Psoas muscle (tissue), 8 donors: ENCODE data around the gene RIN1. TPM values are rescaled to one million over a fixed set of nuclear protein-coding genes. Genes with fewer than 3 reads are reported as not detected.

Experiments used
- ATAC-seq, 4 donors: fragments of 200-7000 bp; cut with Tn5 transposase; one replicate each; pipeline ENCODE4 v1.9.1; 2020; ENCODE audit warnings: moderate library complexity in 3 of 4, mild to moderate bottlenecking in 2 of 4
- DNase-seq, 2 donors: peaks; one replicate each; pipeline ENCODE4 v3.0.0-alpha.2; 2020
- H3K27ac ChIP-seq: fragments of 200-600 bp; one replicate; pipeline ENCODE4 v1.8.0; 2022
- H3K27me3 ChIP-seq, 3 donors: fragments of 200-600 bp in 1 of 3; one replicate each; pipeline versions ENCODE4 v1.6.1 to v1.8.0; 2013 to 2022; ENCODE audit warnings: low read length in 2 of 3, mild to moderate bottlenecking in 2 of 3, moderate library complexity in 1 of 3; ENCODE audit not compliant: insufficient read depth in 3 of 3
- H3K36me3 ChIP-seq, 2 donors: fragments of 200-600 bp in 1 of 2; one replicate each; pipeline versions ENCODE4 v1.6.1 to v1.8.0; 2013 to 2022; ENCODE audit warnings: low read depth in 1 of 2, mild to moderate bottlenecking in 1 of 2, moderate library complexity in 1 of 2; ENCODE audit not compliant: insufficient read depth in 1 of 2
- H3K4me1 ChIP-seq: fragments of 200-600 bp; one replicate; pipeline ENCODE4 v1.8.0; 2022
- H3K4me3 ChIP-seq: fragments of 200-600 bp; one replicate; pipeline ENCODE4 v1.8.0; 2022; ENCODE audit warnings: mild to moderate bottlenecking
- H3K9me3 ChIP-seq: fragments of 200-600 bp; one replicate; pipeline ENCODE4 v1.8.0; 2022
- WGBS, 3 donors: extraction: QIAGEN DNeasy Blood & Tissue Kit; methylation state at CpG; one replicate each; pipeline versions ENCODE4 v1.1.6 to v1.1.7; 2013; 5-methylcytosine and 5-hydroxymethylcytosine counted together
- intact Hi-C, 2 donors: fragments of 100-400 bp; cut with DNase I; formaldehyde crosslinking; loops; one replicate each; pipeline versions ENCODE4 v1.11.0 to v1.14.2; 2022
- polyA plus RNA-seq, 3 donors: library from polyadenylated mRNA; stranded (reverse); fragments of 200-250 nt; gene quantifications; one replicate each; pipeline ENCODE4 v1.2.3, GENCODE V29; 2013
- total RNA-seq, 4 donors: library from RNA; stranded (reverse); fragmentation: NEBNext Ultra II Directional in 2 of 4; extraction: Animal tissue kit (Norgen Biotek cat#: 25700) in 2 of 4; gene quantifications; one replicate each; pipeline versions ENCODE4 v1.2.1 to v1.2.4, GENCODE V29; 2021 to 2023
- TF ChIP-seq, protein P1 (sequence below): fragments of 200-600 bp; IDR thresholded peaks from one replicate; pipeline ENCODE4 v1.8.0; 2022; ENCODE audit warnings: antibody characterized with exemption
- donor health status: healthy with polysubstance abuse.
- donor health status: DM: no; HTN: no; CAD: no; lungs with moderate emphysema.
- donor health status: Bipolar disorder and iron deficiency.
- donor health status: healthy.
- donor health status: DM: yes; HTN: yes; CAD: no.
- donor health status: DM: no; HTN: no; CAD: no.
- donor health status: DM: no; HTN: no; CAD: no.
- donor health status: DM: yes; HTN: yes; CAD: no.

RIN1 gene
- total and polyA plus RNA-seq, 7 donors, result 1.2 to 38.0 (median 5.7) TPM

DNA sequence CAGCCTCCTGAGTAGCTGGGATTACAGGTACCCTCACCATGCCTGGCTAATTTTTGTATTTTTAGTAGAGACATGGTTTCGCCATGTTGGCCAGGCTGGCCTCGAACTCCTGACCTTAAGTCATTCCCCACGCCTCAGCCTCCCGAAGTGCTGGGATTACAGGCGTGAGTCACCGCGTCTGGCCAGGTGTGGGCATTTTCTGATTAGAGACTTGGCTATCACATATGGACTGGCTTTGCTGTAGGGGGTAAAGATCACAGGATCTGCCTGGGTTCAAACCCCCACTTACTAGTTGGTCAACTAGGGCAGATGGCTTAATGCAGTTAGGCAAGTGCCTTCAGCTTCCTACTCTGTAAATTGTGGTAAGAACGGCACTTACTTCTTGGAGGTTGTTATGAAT, 25.9 kb downstream of the RIN1 start:
- intact Hi-C loops, result loop anchor here in 1 of 2 donors (5.0 kb wide), 1 partner anchor 77 kb away; no protein-coding TSS in a partner anchor
- DNase-seq (no peak), ATAC-seq (no peak)
- no peaks in the 10 kb centered on the region for H3K36me3 ChIP-seq
- no peaks in the 10 kb centered on the region for H3K4me1 ChIP-seq
- H3K27ac ChIP-seq, result no peak overlapping the region
- TF ChIP-seq, protein P1, sequence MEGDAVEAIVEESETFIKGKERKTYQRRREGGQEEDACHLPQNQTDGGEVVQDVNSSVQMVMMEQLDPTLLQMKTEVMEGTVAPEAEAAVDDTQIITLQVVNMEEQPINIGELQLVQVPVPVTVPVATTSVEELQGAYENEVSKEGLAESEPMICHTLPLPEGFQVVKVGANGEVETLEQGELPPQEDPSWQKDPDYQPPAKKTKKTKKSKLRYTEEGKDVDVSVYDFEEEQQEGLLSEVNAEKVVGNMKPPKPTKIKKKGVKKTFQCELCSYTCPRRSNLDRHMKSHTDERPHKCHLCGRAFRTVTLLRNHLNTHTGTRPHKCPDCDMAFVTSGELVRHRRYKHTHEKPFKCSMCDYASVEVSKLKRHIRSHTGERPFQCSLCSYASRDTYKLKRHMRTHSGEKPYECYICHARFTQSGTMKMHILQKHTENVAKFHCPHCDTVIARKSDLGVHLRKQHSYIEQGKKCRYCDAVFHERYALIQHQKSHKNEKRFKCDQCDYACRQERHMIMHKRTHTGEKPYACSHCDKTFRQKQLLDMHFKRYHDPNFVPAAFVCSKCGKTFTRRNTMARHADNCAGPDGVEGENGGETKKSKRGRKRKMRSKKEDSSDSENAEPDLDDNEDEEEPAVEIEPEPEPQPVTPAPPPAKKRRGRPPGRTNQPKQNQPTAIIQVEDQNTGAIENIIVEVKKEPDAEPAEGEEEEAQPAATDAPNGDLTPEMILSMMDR, result no peak
- no peak overlapping the region for H3K4me3 ChIP-seq
- no peaks in the 10 kb centered on the region for H3K9me3 ChIP-seq
- WGBS, 3 donors, result 74 to 81% (median 80%) methylated on average over 8 of the region's 8 CpGs
- peaks cover 0 to under 1% (median 0%) of the 10 kb centered on the region in 3 donors for H3K27me3 ChIP-seq

DNA sequence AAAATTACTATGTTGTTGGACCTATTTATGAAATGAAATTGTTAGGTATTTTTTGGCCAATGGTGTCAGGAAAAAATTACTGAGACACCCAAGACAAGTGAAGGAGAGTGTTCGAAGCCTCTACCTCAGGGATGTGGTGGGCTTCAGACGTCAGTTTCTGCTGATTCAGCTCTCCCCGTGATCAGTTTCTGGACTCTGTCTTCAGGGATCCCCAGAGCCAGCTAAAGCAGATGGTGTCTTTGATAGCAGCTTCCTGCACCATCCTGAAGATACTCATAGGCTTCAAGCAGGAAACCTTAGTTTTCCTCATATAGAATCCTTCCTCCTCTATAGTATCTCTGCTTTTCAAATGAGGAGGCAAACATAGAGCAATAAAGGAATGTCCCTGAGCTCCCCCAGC, 26.8 kb downstream of the RIN1 start:
- Histone ChIP-seq H3K9me3 (no peaks in the 10 kb centered on the region), H3K36me3 (no peaks in the 10 kb centered on the region), H3K27me3 (no peaks in the 10 kb centered on the region), H3K4me3 (no peak overlapping the region), H3K4me1 (no peaks in the 10 kb centered on the region), H3K27ac (no peak overlapping the region)
- intact Hi-C loops, result no loop called here
- DNase-seq (no peak), ATAC-seq (no peak)
- WGBS, 3 donors, result 39 to 55% (median 49%) methylated on average over 3 of the region's 3 CpGs
- TF ChIP-seq, protein P1, result no peak

DNA sequence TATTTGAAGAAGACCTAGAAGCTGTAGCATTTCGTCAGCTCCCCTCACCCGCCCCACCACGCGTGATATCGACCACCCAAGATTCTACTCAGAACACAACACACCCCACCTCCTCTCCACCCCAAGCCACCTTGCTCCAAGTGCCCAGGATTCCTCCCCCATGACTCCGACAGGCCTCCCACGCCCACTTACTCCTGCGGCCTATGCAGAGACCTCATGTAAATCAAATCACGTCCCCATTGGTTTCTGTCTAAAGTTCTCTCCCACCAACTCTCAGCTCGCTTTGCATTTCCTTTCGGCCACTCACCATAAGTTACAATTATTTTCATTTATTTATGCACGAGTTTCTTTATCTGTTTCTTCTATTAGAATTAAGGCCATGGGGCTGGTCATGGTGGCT, 33.6 kb downstream of the RIN1 start:
- no peaks in the 10 kb centered on the region for H3K27me3 ChIP-seq
- WGBS, 3 donors, result 82 to 86% (median 83%) methylated on average over 12 of the region's 12 CpGs
- DNase-seq (no peak), ATAC-seq (no peak)
- TF ChIP-seq, protein P1, result no peak
- intact Hi-C loops, result no loop called here
- no peaks in the 10 kb centered on the region for H3K4me1 ChIP-seq
- no peaks in the 10 kb centered on the region for H3K36me3 ChIP-seq
- no peak overlapping the region for H3K4me3 ChIP-seq
- no peak overlapping the region for H3K27ac ChIP-seq
- no peaks in the 10 kb centered on the region for H3K9me3 ChIP-seq

DNA sequence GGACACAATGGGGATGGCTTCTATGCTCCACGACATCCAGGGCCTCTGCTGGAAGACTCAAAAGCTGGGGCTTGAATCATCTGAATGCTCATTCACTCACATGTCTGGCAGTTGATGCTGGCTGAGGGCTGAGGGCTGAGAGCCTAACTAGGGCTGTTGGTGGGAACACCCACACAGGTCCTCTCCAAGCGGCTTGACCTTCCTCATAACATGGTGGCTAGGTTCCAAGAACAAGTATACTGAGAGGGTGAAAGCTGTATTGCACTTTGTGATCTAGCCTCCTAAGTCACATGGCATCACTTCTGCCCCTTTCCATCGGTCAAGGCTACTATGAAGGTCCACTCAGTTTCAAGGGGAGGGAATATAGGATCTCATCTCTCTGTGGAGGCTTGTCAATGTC, 37.0 kb downstream of the RIN1 start:
- no peak overlapping the region for H3K27ac ChIP-seq
- H3K9me3 ChIP-seq, result no peaks in the 10 kb centered on the region
- H3K4me3 ChIP-seq, result no peak overlapping the region
- TF ChIP-seq, protein P1, result no peak
- no peaks in the 10 kb centered on the region for H3K36me3 ChIP-seq
- H3K27me3 ChIP-seq, result peaks cover 0 to 15% (median 2%) of the 10 kb centered on the region in 3 donors
- intact Hi-C loops, result no loop called here
- no peaks in the 10 kb centered on the region for H3K4me1 ChIP-seq
- ATAC-seq (no peak), DNase-seq (no peak)
- WGBS, 3 donors, result 52 to 64% (median 57%) methylated on average over 3 of the region's 3 CpGs

DNA sequence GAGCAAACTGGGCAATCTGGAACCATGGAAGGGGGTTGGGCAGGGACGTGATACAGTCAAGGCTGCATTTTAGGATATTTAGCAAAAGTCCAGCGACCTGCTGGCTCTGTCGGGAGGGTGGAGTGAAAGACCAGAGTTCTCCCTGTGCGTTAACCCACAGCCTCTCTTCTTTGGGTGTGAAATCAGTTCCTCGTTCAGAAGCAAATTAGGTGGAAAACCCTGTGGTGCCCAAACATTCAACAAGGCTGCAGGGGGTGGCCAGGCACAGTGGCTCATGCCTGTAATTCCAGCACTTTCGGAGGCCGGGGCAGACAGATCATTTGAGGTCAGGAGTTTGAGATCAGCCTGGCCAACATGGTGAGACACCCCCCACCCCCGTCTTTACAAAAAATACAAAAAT, 38.6 kb downstream of the RIN1 start:
- H3K4me3 ChIP-seq, result no peak overlapping the region
- 49 to 52% (median 49%) methylated on average over 8 of the region's 8 CpGs for WGBS, 3 donors
- TF ChIP-seq, protein P1, result no peak
- ATAC-seq (no peak), DNase-seq (no peak)
- no peak overlapping the region for H3K27ac ChIP-seq
- intact Hi-C loops, result no loop called here
- peaks cover 0 to 31% (median 7%) of the 10 kb centered on the region in 3 donors for H3K27me3 ChIP-seq
- H3K9me3 ChIP-seq, result no peaks in the 10 kb centered on the region
- no peaks in the 10 kb centered on the region for H3K4me1 ChIP-seq
- no peaks in the 10 kb centered on the region for H3K36me3 ChIP-seq
